DMS79 (cell line): ENCODE data around the gene DMD.
"Not testable (repeated sequence)": the region's sequence is repeated elsewhere in the genome, so short reads cannot be mapped to it uniquely, and the experiment has no call there.

ENCODE experiments used
- DNase-seq: peaks from one replicate; lab custom pipeline; 2025; lab: John Stamatoyannopoulos, UW

Gene DMD

GRCh38 chrX:33156152-33156726 lies 55.1 kb downstream of the DMD start:
- DNase-seq, result no peak

- no peak for DNase-seq
Measured at GRCh38 chrX:33149580-33149979, 61.8 kb downstream of the DMD start.

GRCh38 chrX:33149085-33149484 lies 62.3 kb downstream of the DMD start:
- DNase-seq, result no peak

GRCh38 chrX:33142331-33142730 lies 69.0 kb downstream of the DMD start:
- DNase-seq, result no peak

- DNase-seq, result no peak
Measured at GRCh38 chrX:33138677-33139249, 72.6 kb downstream of the DMD start.

GRCh38 chrX:33134164-33134563 lies 77.2 kb downstream of the DMD start:
- DNase-seq, result no peak

GRCh38 chrX:33133320-33133719 lies 78.0 kb downstream of the DMD start:
- no peak for DNase-seq

GRCh38 chrX:33132569-33132968 lies 78.8 kb downstream of the DMD start:
- no peak for DNase-seq

- DNase-seq, result no peak
Measured at GRCh38 chrX:33129607-33130006, 81.7 kb downstream of the DMD start.

GRCh38 chrX:33128048-33128805 lies 83.1 kb downstream of the DMD start:
- no peak for DNase-seq

- DNase-seq, result no peak
Measured at GRCh38 chrX:33126469-33126868, 84.9 kb downstream of the DMD start.

GRCh38 chrX:33109858-33110257 lies 101.5 kb downstream of the DMD start:
- no peak for DNase-seq

GRCh38 chrX:33106737-33107136 lies 104.6 kb downstream of the DMD start:
- no peak for DNase-seq

GRCh38 chrX:33095079-33095478 lies 116.3 kb downstream of the DMD start:
- no peak for DNase-seq

- no peak for DNase-seq
Measured at GRCh38 chrX:33087411-33087810, 123.9 kb downstream of the DMD start.

- DNase-seq, result no peak
Measured at GRCh38 chrX:33086886-33087285, 124.5 kb downstream of the DMD start.

- DNase-seq, result no peak
Measured at GRCh38 chrX:33082371-33082770, 129.0 kb downstream of the DMD start.

GRCh38 chrX:33078273-33078672 lies 133.1 kb downstream of the DMD start:
- DNase-seq, result no peak

GRCh38 chrX:33073660-33074059 lies 137.7 kb downstream of the DMD start:
- not testable (repeated sequence) for DNase-seq

- DNase-seq, result no peak
Measured at GRCh38 chrX:33065415-33065814, 145.9 kb downstream of the DMD start.

GRCh38 chrX:33062041-33062440 lies 149.3 kb downstream of the DMD start:
- no peak for DNase-seq

GRCh38 chrX:33053001-33053400 lies 158.3 kb downstream of the DMD start:
- DNase-seq, result no peak

- no peak for DNase-seq
Measured at GRCh38 chrX:33045882-33046281, 165.5 kb downstream of the DMD start.

- no peak for DNase-seq
Measured at GRCh38 chrX:33045245-33045644, 166.1 kb downstream of the DMD start.
